ENCODE data around the gene LCN15. TPM values are rescaled to one million over a fixed set of nuclear protein-coding genes. Genes with fewer than 3 reads are reported as not detected.

LCN15 gene
- total and polyA plus RNA-seq, 2 of the 13 experiments (the other 11 are each of a cell fraction or from before 2014, with no cell fraction given), result 1.3 to 53.7 TPM

DNA sequence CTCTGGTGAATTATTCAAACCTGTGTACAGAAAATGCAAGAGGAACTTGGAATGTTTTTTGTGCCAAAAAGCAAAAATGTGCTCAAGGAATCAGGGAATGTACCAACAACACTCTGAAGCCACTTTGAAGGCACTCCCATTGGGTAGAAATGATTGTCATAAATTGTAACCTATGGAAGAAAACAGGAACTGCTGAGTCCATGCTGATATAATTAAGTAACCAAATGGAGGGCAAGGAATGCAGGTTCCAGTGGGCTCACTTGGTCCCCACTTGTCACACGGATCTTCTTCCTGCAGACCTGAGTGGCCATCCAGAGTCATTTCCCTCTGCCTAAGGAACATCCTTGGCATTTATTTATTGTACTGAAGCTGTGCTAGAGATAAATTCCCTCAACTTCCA lies 13.1 kb downstream of the LCN15 start:
- no peak for DNase-seq (ENCODE audit: low spot score)
- WGBS (ENCODE audit: low lambda C conversion rate), result 0% methylated on average over 1 of the region's 1 CpG
- Histone ChIP-seq H3K9me3 (ENCODE audit: low read length) (peaks cover 15% of the 10 kb centered on the region), H2AFZ (ENCODE audit: low read length) (no peak overlapping the region), H3K79me2 (ENCODE audit: insufficient read depth, low read length) (no peaks in the 10 kb centered on the region), H3K27me3 (ENCODE audit: control insufficient read depth in 1 of 2, insufficient read depth in 2 of 2, low read length in 2 of 2) (peaks cover 15 to 55% of the 10 kb centered on the region in 2 experiments; a peak in 4 of 5 replicates), H3K9ac (ENCODE audit: insufficient read depth, low read depth, low read length) (no peak overlapping the region), H3K27ac (ENCODE audit: extremely low read length, insufficient read depth, low read length) (no peak overlapping the region), H3K4me2 (ENCODE audit: low read depth, low read length) (no peak overlapping the region), H3K4me1 (ENCODE audit: insufficient read depth, low read length) (peaks cover 12% of the 10 kb centered on the region; the same call in 1 of the 2 replicates), H4K20me1 (ENCODE audit: insufficient read depth, low read length) (no peaks in the 10 kb centered on the region), H3K4me3 (replicated peaks in 1 of 3; ENCODE audit: insufficient read depth in 1 of 3, low read depth in 2 of 3, low read length in 3 of 3) (no peak overlapping the region), H3K36me3 (replicated peaks in 1 of 2; ENCODE audit: control insufficient read depth in 1 of 2, insufficient read depth in 2 of 2, low read length in 2 of 2) (no peaks in the 10 kb centered on the region)
- intact Hi-C loops (cut with micrococcal nuclease; ENCODE audit: unreplicated experiment) (no loop called here), in situ Hi-C loops (cut with HindIII; ENCODE audit: extremely low pct_ligation_motif_present, low pct_unique_long_range_greater_than_20kb) (no loop called here)
- ChIA-PET POLR2A (no interaction called here), CTCF (ENCODE audit: low intra/inter-chr PET ratio, low total read pairs) (no interaction called here)
- no peak for ATAC-seq
- no TSS peak for BruUV-seq (replicated peaks)
- FAIRE-seq, result no peak
- TF ChIP-seq ETS1 (CRISPR knock-in tag; IDR thresholded peaks at IDR 0.05) (no peak), ZNF790 (CRISPR knock-in tag; IDR thresholded peaks at IDR 0.05; ENCODE audit: borderline replicate concordance) (no peak), LCORL (IDR thresholded peaks at IDR 0.05) (no peak), LCORL (CRISPR knock-in tag; IDR thresholded peaks at IDR 0.05) (no peak), ZNF543 (CRISPR knock-in tag; IDR thresholded peaks at IDR 0.05) (no peak), CERS6 (CRISPR knock-in tag; IDR thresholded peaks at IDR 0.05) (no peak), ZMYM3 (CRISPR knock-in tag; IDR thresholded peaks at IDR 0.05) (no peak), MIER3 (CRISPR knock-in tag; IDR thresholded peaks at IDR 0.05; ENCODE audit: borderline replicate concordance) (no peak), HDAC1 (CRISPR knock-in tag; IDR thresholded peaks at IDR 0.05) (no peak), ZBTB7B (CRISPR knock-in tag; IDR thresholded peaks at IDR 0.05) (no peak), ZBTB3 (CRISPR knock-in tag; IDR thresholded peaks at IDR 0.05; ENCODE audit: borderline replicate concordance, low read depth) (no peak), ZBTB7A (CRISPR knock-in tag; IDR thresholded peaks at IDR 0.05) (no peak), NRL (CRISPR knock-in tag; IDR thresholded peaks at IDR 0.05; ENCODE audit: borderline replicate concordance) (no peak), ZNF331 (CRISPR knock-in tag; IDR thresholded peaks at IDR 0.05) (no peak), AGO2 (optimal IDR thresholded peaks at IDR 0.05; ENCODE audit: low read depth, low read length) (no peak), KDM6A (CRISPR knock-in tag; IDR thresholded peaks at IDR 0.05; ENCODE audit: low read depth) (no peak)
- TF ChIP-seq, protein P1, sequence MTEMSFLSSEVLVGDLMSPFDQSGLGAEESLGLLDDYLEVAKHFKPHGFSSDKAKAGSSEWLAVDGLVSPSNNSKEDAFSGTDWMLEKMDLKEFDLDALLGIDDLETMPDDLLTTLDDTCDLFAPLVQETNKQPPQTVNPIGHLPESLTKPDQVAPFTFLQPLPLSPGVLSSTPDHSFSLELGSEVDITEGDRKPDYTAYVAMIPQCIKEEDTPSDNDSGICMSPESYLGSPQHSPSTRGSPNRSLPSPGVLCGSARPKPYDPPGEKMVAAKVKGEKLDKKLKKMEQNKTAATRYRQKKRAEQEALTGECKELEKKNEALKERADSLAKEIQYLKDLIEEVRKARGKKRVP (CRISPR knock-in tag; IDR thresholded peaks at IDR 0.05), result no peak
